HepG2 (cell line): ENCODE results near the gene BAHD1. TPM values are rescaled to one million over a fixed set of nuclear protein-coding genes. Genes with fewer than 3 reads are reported as not detected.
A peak's percentile ranks its signal among the peaks of the same experiment; 100 is the strongest.

Experiments used
- ARID4A ChIP-seq: sonication (generic); formaldehyde crosslinking; IDR thresholded peaks from 2 replicates; pipeline ENCODE4 v1.5.0; 2020; ENCODE audit warnings: mild to moderate bottlenecking, missing genetic modification reagents, borderline replicate concordance
- ARNT ChIP-seq: fragments of 450-650 bp; IDR thresholded peaks from 2 replicates; pipeline ENCODE4 v1.6.1; 2017
- BATF2 ChIP-seq: sonication (generic); formaldehyde crosslinking; IDR thresholded peaks from 2 replicates; pipeline ENCODE4 v1.8.0; 2022; ENCODE audit warnings: mild to moderate bottlenecking, missing genetic modification reagents, moderate library complexity
- FOXO4 ChIP-seq: sonication (generic); formaldehyde crosslinking; conservative IDR thresholded peaks from 2 replicates; pipeline ENCODE4 v1.8.1; 2023; ENCODE audit warnings: missing genetic modification reagents
- MZF1 ChIP-seq: sonication (generic); formaldehyde crosslinking; IDR thresholded peaks from 2 replicates; pipeline ENCODE4 v1.8.1; 2023; ENCODE audit warnings: mild to moderate bottlenecking, missing genetic modification reagents, borderline replicate concordance
- PLRG1 ChIP-seq: fragments of 450-650 bp; conservative IDR thresholded peaks from 2 replicates; pipeline ENCODE4 v1.6.1; 2016
- SP5 ChIP-seq: IDR thresholded peaks from 2 replicates; pipeline ENCODE4 v1.6.1; 2016; ENCODE audit warnings: low read depth, borderline replicate concordance
- SRF ChIP-seq: IDR thresholded peaks from 2 replicates; pipeline ENCODE4 v1.6.1; 2011; ENCODE audit warnings: mild to moderate bottlenecking, low read depth, low read length, moderate library complexity
- SRSF9 ChIP-seq: fragments of 200-400 bp; formaldehyde crosslinking; IDR thresholded peaks from 2 replicates; pipeline ENCODE4 v1.6.1; 2018; ENCODE audit warnings: borderline replicate concordance, mild to moderate bottlenecking, low read depth, low read length; ENCODE audit not compliant: insufficient read depth, poor library complexity, severe bottlenecking
- SUZ12 ChIP-seq: fragments of 150-350 bp; IDR thresholded peaks from 2 replicates; pipeline ENCODE4 v1.6.1; 2014; ENCODE audit warnings: low read depth, low read length
- TAF1 ChIP-seq: sonication (generic); formaldehyde crosslinking; IDR thresholded peaks from 2 replicates; pipeline ENCODE4 v1.4.0; 2020; ENCODE audit warnings: missing genetic modification reagents
- ZBTB7A ChIP-seq: sonication (generic); formaldehyde crosslinking; IDR thresholded peaks from 2 replicates; pipeline ENCODE4 v1.8.0; 2022; ENCODE audit warnings: mild to moderate bottlenecking, missing genetic modification reagents
- ZFP91 ChIP-seq: sonication (generic); formaldehyde crosslinking; IDR thresholded peaks from 2 replicates; pipeline ENCODE4 v1.9.0; 2022; ENCODE audit warnings: missing genetic modification reagents, mild to moderate bottlenecking, borderline replicate concordance
- ZNF558 ChIP-seq: sonication (generic); formaldehyde crosslinking; IDR thresholded peaks from 2 replicates; pipeline ENCODE4 v1.9.0; 2022; ENCODE audit warnings: mild to moderate bottlenecking, missing genetic modification reagents, borderline replicate concordance
- ZNF713 ChIP-seq: sonication (generic); formaldehyde crosslinking; IDR thresholded peaks from 2 replicates; pipeline ENCODE4 v1.4.0; 2020; ENCODE audit warnings: mild to moderate bottlenecking, missing genetic modification reagents
- ZSCAN12 ChIP-seq: sonication (generic); formaldehyde crosslinking; IDR thresholded peaks from 2 replicates; pipeline ENCODE4 v1.9.0; 2021; ENCODE audit warnings: mild to moderate bottlenecking, missing genetic modification reagents
- ZUFSP ChIP-seq: sonication (generic); formaldehyde crosslinking; IDR thresholded peaks from 2 replicates; pipeline ENCODE4 v1.9.0; 2021; ENCODE audit warnings: missing genetic modification reagents, mild to moderate bottlenecking, borderline replicate concordance
- polyA plus RNA-seq, 8 experiments: library from polyadenylated mRNA; depleted of rRNA in 3 of 8; stranded (reverse) in 7 of 8; unstranded in 1 of 8; fragments of >200 nt; fragmentation: Illumina TruSeq in 4 of 8; extraction: Trizol in 4 of 8; gene quantifications; 2 replicates each; pipeline versions ENCODE4 v1.2.1 to v1.2.3, GENCODE V29; 2011 to 2016; ENCODE audit warnings: low read depth in 4 of 8, missing spikeins in 1 of 8, mixed read lengths in 1 of 8; ENCODE audit not compliant: insufficient read depth in 1 of 8
- total RNA-seq, 5 experiments: library from RNA; depleted of rRNA; stranded (reverse); fragments of >200 nt; fragmentation: Illumina TruSeq; extraction: Trizol; gene quantifications; 2 replicates each; pipeline ENCODE4 v1.2.3, GENCODE V29; 2016; ENCODE audit warnings: low read depth in 1 of 5

The BAHD1 gene
- total and polyA plus RNA-seq, 2 of the 13 experiments (the other 11 are each of a cell fraction or from before 2014, with no cell fraction given) = 3.3 to 8.7 TPM

- TF ChIP-seq ARID4A (CRISPR knock-in tag) (peak; percentile 76; the same call in 1 of the 2 replicates), ZSCAN12 (CRISPR knock-in tag) (no peak), SRF (no peak), SUZ12 (no peak), ZFP91 (CRISPR knock-in tag) (peak; percentile 93), ZBTB7A (peak; percentile 80), ZNF558 (CRISPR knock-in tag) (no peak; the same call in 1 of the 2 replicates), ZNF713 (CRISPR knock-in tag) (0 out of 2 replicates have a peak, but pooled peaks have one; percentile 10), MZF1 (CRISPR knock-in tag) (0 out of 2 replicates have a peak, but pooled peaks have one; percentile 54), PLRG1 (no peak), FOXO4 (CRISPR knock-in tag) (no peak), ARNT (no peak), BATF2 (CRISPR knock-in tag) (no peak), SP5 (CRISPR knock-in tag) (peak; percentile 99), ZUFSP (CRISPR knock-in tag) (no peak), SRSF9 (no peak), TAF1 (peak; percentile 29; the same call in 1 of the 2 replicates)
Measured at GRCh38 chr15:40511472-40512133, 70.8 kb downstream of the BAHD1 start (continued).
